HEK293 (cell line): ENCODE results near the gene KDM4B.

ENCODE experiments used
- CTCF ChIA-PET: fragments of 350-600 bp; formaldehyde crosslinking; extraction: SDS; loops from one replicate; lab custom pipeline; 2021; ENCODE audit warnings: antibody characterized with exemption; lab: Yijun Ruan, JAX
- POLR2A ChIA-PET: fragments of 300-600 bp; formaldehyde crosslinking; extraction: SDS; loops from one replicate; lab custom pipeline; 2020; ENCODE audit warnings: antibody characterized with exemption, inconsistent platforms; lab: Yijun Ruan, JAX
- H3K27ac ChIP-seq: fragments of 200-500 bp; sonication (Bioruptor generic); 2 replicates; pipeline ENCODE4 v1.5.1; 2014; ENCODE audit warnings: low read depth, low read length, control low read depth, inconsistent platforms; ENCODE audit errors: extremely low read depth
- H3K36me3 ChIP-seq, 2 experiments: fragments of 200-500 bp in 1 of 2; sonication (Bioruptor generic) in 1 of 2; 1 replicate in 1 of 2; 2 replicates in 1 of 2; pipeline ENCODE4 v1.5.1; 2014 to 2017; ENCODE audit warnings: inconsistent platforms in 2 of 2, low read length in 2 of 2; ENCODE audit not compliant: control insufficient read depth in 2 of 2, insufficient read depth in 1 of 2
- H3K4me1 ChIP-seq: fragments of 200-500 bp; sonication (Bioruptor generic); 2 replicates; pipeline ENCODE4 v1.5.1; 2014; ENCODE audit warnings: mild to moderate bottlenecking, low read length, inconsistent platforms; ENCODE audit not compliant: control insufficient read depth, insufficient read depth
- H3K4me3 ChIP-seq: 2 replicates; pipeline ENCODE4 v1.5.1; 2011; ENCODE audit warnings: low read depth, mild to moderate bottlenecking, control low read depth, low read length, moderate library complexity
- H3K9me3 ChIP-seq: fragments of 200-500 bp; sonication (Bioruptor generic); 2 replicates; pipeline ENCODE4 v1.5.1; 2014; ENCODE audit warnings: low read depth, low read length, inconsistent platforms; ENCODE audit not compliant: control insufficient read depth, insufficient read depth
- ATF2 ChIP-seq: fragments of 450-650 bp; formaldehyde crosslinking; IDR thresholded peaks from 2 replicates; pipeline ENCODE4 v1.5.1; 2016; ENCODE audit warnings: missing biosample characterization, missing genetic modification characterization, low read depth
- INSM2 ChIP-seq: fragments of 450-650 bp; formaldehyde crosslinking; IDR thresholded peaks from 2 replicates; pipeline ENCODE4 v1.5.1; 2016; ENCODE audit warnings: missing biosample characterization, missing genetic modification characterization
- KLF9 ChIP-seq: fragments of 450-650 bp; formaldehyde crosslinking; IDR thresholded peaks from 2 replicates; pipeline ENCODE4 v1.5.1; 2016; ENCODE audit warnings: missing biosample characterization, missing genetic modification characterization, low read depth
- SP3 ChIP-seq: fragments of 450-650 bp; formaldehyde crosslinking; IDR thresholded peaks from 2 replicates; pipeline ENCODE4 v1.5.1; 2016; ENCODE audit warnings: missing biosample characterization, missing genetic modification characterization
- YY2 ChIP-seq: fragments of 450-650 bp; formaldehyde crosslinking; IDR thresholded peaks from 2 replicates; pipeline ENCODE4 v1.5.1; 2016; ENCODE audit warnings: missing biosample characterization, missing genetic modification characterization
- ZBTB44 ChIP-seq: fragments of 450-650 bp; IDR thresholded peaks from 2 replicates; pipeline ENCODE4 v1.5.1; 2018; ENCODE audit warnings: missing biosample characterization, mild to moderate bottlenecking, missing genetic modification characterization
- ZBTB7A ChIP-seq: fragments of 450-650 bp; formaldehyde crosslinking; IDR thresholded peaks from 2 replicates; pipeline ENCODE4 v1.5.1; 2016; ENCODE audit warnings: low read depth, missing biosample characterization, missing genetic modification characterization
- ZEB2 ChIP-seq: fragments of 450-650 bp; formaldehyde crosslinking; IDR thresholded peaks from 2 replicates; pipeline ENCODE4 v1.5.1; 2016; ENCODE audit warnings: missing biosample characterization, missing genetic modification characterization
- ZFP41 ChIP-seq: fragments of 450-650 bp; formaldehyde crosslinking; IDR thresholded peaks from 2 replicates; pipeline ENCODE4 v1.5.1; 2016; ENCODE audit warnings: missing biosample characterization, missing genetic modification characterization, borderline replicate concordance
- ZNF211 ChIP-seq: fragments of 450-650 bp; formaldehyde crosslinking; IDR thresholded peaks from 2 replicates; pipeline ENCODE4 v1.5.1; 2016; ENCODE audit warnings: low read depth, missing biosample characterization, missing genetic modification characterization
- ZNF23 ChIP-seq: fragments of 450-650 bp; formaldehyde crosslinking; IDR thresholded peaks from 2 replicates; pipeline ENCODE4 v1.5.1; 2016; ENCODE audit warnings: missing biosample characterization, missing genetic modification characterization, borderline replicate concordance
- ZNF239 ChIP-seq: fragments of 450-650 bp; formaldehyde crosslinking; IDR thresholded peaks from 2 replicates; pipeline ENCODE4 v1.5.1; 2016; ENCODE audit warnings: missing biosample characterization, missing genetic modification characterization
- ZNF341 ChIP-seq: fragments of 450-650 bp; formaldehyde crosslinking; IDR thresholded peaks from 2 replicates; pipeline ENCODE4; 2016; ENCODE audit warnings: low read depth, missing biosample characterization, missing genetic modification characterization
- ZNF350 ChIP-seq: fragments of 450-650 bp; formaldehyde crosslinking; IDR thresholded peaks from 2 replicates; pipeline ENCODE4 v1.5.0; 2017; ENCODE audit warnings: missing biosample characterization, mild to moderate bottlenecking, missing genetic modification characterization
- ZNF404 ChIP-seq: fragments of 450-650 bp; formaldehyde crosslinking; IDR thresholded peaks from 2 replicates; pipeline ENCODE4 v1.5.1; 2017; ENCODE audit warnings: missing biosample characterization, missing genetic modification characterization
- ZNF514 ChIP-seq: fragments of 450-650 bp; formaldehyde crosslinking; IDR thresholded peaks from 2 replicates; pipeline ENCODE4 v1.5.1; 2016; ENCODE audit warnings: missing biosample characterization, missing genetic modification characterization
- ZNF530 ChIP-seq: fragments of 450-650 bp; formaldehyde crosslinking; IDR thresholded peaks from 2 replicates; pipeline ENCODE4 v1.5.1; 2016; ENCODE audit warnings: low read depth, missing biosample characterization, missing genetic modification characterization
- ZNF558 ChIP-seq: fragments of 450-650 bp; formaldehyde crosslinking; IDR thresholded peaks from 2 replicates; pipeline ENCODE4 v1.5.1; 2016; ENCODE audit warnings: missing biosample characterization, missing genetic modification characterization
- ZNF600 ChIP-seq: fragments of 450-650 bp; formaldehyde crosslinking; IDR thresholded peaks from 2 replicates; pipeline ENCODE4 v1.5.1; 2016; ENCODE audit warnings: missing biosample characterization, missing genetic modification characterization
- ZNF623 ChIP-seq: fragments of 450-650 bp; formaldehyde crosslinking; IDR thresholded peaks from 2 replicates; pipeline ENCODE4 v1.5.1; 2016; ENCODE audit warnings: missing biosample characterization, missing genetic modification characterization
- ZNF660 ChIP-seq: fragments of 450-650 bp; IDR thresholded peaks from 2 replicates; pipeline ENCODE4 v1.5.1; 2018; ENCODE audit warnings: missing biosample characterization, mild to moderate bottlenecking, missing genetic modification characterization
- ZNF692 ChIP-seq: fragments of 450-650 bp; formaldehyde crosslinking; IDR thresholded peaks from 2 replicates; pipeline ENCODE4 v1.5.1; 2016; ENCODE audit warnings: missing biosample characterization, missing genetic modification characterization
- ZNF837 ChIP-seq: fragments of 450-650 bp; formaldehyde crosslinking; IDR thresholded peaks from 2 replicates; pipeline ENCODE4 v1.5.1; 2016; ENCODE audit warnings: missing biosample characterization, missing genetic modification characterization
- ZSCAN23 ChIP-seq: fragments of 450-650 bp; formaldehyde crosslinking; IDR thresholded peaks from 2 replicates; pipeline ENCODE4 v1.5.1; 2016; ENCODE audit warnings: missing biosample characterization, missing genetic modification characterization
- ZSCAN30 ChIP-seq: fragments of 450-650 bp; IDR thresholded peaks from 2 replicates; pipeline ENCODE4 v1.5.1; 2018; ENCODE audit warnings: missing biosample characterization, mild to moderate bottlenecking, missing genetic modification characterization, moderate library complexity
- ZSCAN5A ChIP-seq: fragments of 450-650 bp; formaldehyde crosslinking; IDR thresholded peaks from 2 replicates; pipeline ENCODE4 v1.5.1; 2016; ENCODE audit warnings: missing biosample characterization, missing genetic modification characterization

KDM4B gene

GRCh38 chr19:4971816-4972495, 3.0 kb downstream of the KDM4B start:
- TF ChIP-seq KLF9 (tag by site-specific recombination) (no peak), ZBTB7A (tag by site-specific recombination) (no peak)
- peaks cover 10% of the 10 kb centered on the region for H3K4me1 ChIP-seq
- no peak overlapping the region for H3K4me3 ChIP-seq
- no peaks in the 10 kb centered on the region for H3K9me3 ChIP-seq
- ChIA-PET CTCF (interaction anchor here (0.6 to 4.3 kb wide), 6 partner anchors 13 to 748 kb away, joined by 3 to 32 read pairs (median 4); partner anchors contain the start of genes CATSPERD and LONP1), POLR2A (interaction anchor here (1.0 to 1.2 kb wide), 2 partner anchors 60 to 105 kb away, joined by 3 read pairs; partner anchors contain the start of gene PLIN3)
- H3K36me3 ChIP-seq: peaks cover 0 to under 1% of the 10 kb centered on the region in 2 experiments; a peak in 1 of 3 replicates
- H3K27ac ChIP-seq: no peak overlapping the region

- CTCF ChIA-PET: interaction anchor here (0.6 to 4.3 kb wide), 6 partner anchors 11 to 163 kb away, joined by 3 to 32 read pairs (median 4); no protein-coding TSS in a partner anchor
- TF ChIP-seq ZFP41: no peak
- TF ChIP-seq ZNF623 (tag by site-specific recombination): no peak
- TF ChIP-seq ZNF837 (tag by site-specific recombination): no peak
- no peak for TF ChIP-seq ZSCAN5A (tag by site-specific recombination)
- peak; percentile 43; the same call in 1 of the 2 replicates for TF ChIP-seq INSM2
- no peak for TF ChIP-seq ZNF660 (tag by site-specific recombination)
- no peak for TF ChIP-seq ZNF239 (tag by site-specific recombination)
- no peak for TF ChIP-seq ZNF692 (tag by site-specific recombination)
- no peak for TF ChIP-seq ZNF23 (tag by site-specific recombination)
- no peak for TF ChIP-seq ZNF514 (tag by site-specific recombination)
- no peak for TF ChIP-seq ZSCAN30 (tag by site-specific recombination)
- TF ChIP-seq ZNF530 (tag by site-specific recombination): no peak
- TF ChIP-seq YY2 (tag by site-specific recombination): no peak
- no peak for TF ChIP-seq ZSCAN23 (tag by site-specific recombination)
- TF ChIP-seq ZNF600 (tag by site-specific recombination): peak; percentile 74
- TF ChIP-seq ZNF404 (tag by site-specific recombination): no peak
- no peak for TF ChIP-seq ZBTB44 (tag by site-specific recombination)
- no peak for TF ChIP-seq ZNF341 (tag by site-specific recombination)
- TF ChIP-seq SP3 (tag by site-specific recombination): no peak
- TF ChIP-seq ZNF211 (tag by site-specific recombination): no peak
- TF ChIP-seq ZNF350 (tag by site-specific recombination): no peak
- no peak for TF ChIP-seq ZNF558 (tag by site-specific recombination)
- TF ChIP-seq ATF2: no peak
- no peak for TF ChIP-seq ZEB2 (tag by site-specific recombination)
Observed at GRCh38 chr19:4972509-4973230, 3.8 kb downstream of the KDM4B start.

More at GRCh38 chr19:4972509-4973230, 3.8 kb downstream of the KDM4B start:
- peaks cover 17% of the 10 kb centered on the region for H3K4me1 ChIP-seq
- H3K9me3 ChIP-seq: no peaks in the 10 kb centered on the region
- H3K27ac ChIP-seq: no peak overlapping the region
- no peak overlapping the region for H3K4me3 ChIP-seq
- peaks cover 0 to 7% of the 10 kb centered on the region in 2 experiments; a peak in 1 of 3 replicates for H3K36me3 ChIP-seq
- POLR2A ChIA-PET: no interaction called here
